GM12801 (cell line): ENCODE measurements around the gene ATP1A4.

Experiments
- CTCF ChIP-seq: IDR thresholded peaks from one replicate; pipeline ENCODE4 v1.5.1; 2011; ENCODE audit warnings: control low read depth; ENCODE audit not compliant: insufficient read length; ENCODE audit errors: extremely low read depth

Gene ATP1A4

DNA sequence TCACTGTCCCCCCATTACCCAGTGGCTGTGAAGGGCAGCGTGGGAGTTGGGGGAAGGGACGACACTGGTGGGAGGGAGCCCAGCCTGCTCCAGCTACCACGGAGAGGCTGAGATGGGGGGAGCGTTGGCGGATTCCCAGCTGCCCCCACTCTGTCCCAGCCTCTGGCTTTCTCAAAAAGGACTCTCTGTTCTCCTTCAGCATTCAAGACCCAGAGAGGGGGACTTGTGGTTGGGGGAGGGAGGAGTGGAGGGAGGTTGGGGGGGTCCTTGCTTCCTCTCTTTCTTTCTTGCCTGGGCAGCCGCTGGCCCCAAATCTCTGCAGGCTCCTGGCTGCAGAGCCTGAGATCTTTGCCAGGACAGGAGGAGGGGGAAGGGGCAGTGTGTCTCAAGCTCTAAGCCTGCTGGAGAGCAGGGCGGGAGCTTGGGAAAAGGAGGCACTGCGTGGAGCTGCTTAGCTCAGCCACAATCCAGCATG, 33.7 kb upstream of the ATP1A4 start:
- no peak for TF ChIP-seq CTCF

GRCh38 chr1:160118928-160119327, 32.5 kb upstream of the ATP1A4 start:
- no peak for TF ChIP-seq CTCF

DNA sequence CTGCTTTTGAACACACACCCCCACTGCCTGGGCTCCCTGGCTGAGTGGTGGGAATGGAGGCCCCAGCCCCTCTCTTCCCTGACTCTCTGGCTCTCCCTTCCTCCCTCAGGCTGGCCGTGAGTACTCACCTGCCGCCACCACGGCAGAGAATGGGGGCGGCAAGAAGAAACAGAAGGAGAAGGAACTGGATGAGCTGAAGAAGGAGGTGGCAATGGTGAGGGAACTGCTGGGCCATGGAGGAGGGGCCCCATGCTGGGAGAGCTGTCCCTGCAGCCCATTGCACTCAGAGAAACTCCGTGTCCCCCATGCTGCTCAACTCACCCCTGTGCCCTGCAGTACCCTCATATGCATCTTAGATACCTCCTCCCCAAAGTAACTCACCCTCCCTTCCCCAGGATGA, 30.6 kb upstream of the ATP1A4 start:
- no peak for TF ChIP-seq CTCF

GRCh38 chr1:160121388-160121787, 30.0 kb upstream of the ATP1A4 start:
- TF ChIP-seq CTCF, result no peak

DNA sequence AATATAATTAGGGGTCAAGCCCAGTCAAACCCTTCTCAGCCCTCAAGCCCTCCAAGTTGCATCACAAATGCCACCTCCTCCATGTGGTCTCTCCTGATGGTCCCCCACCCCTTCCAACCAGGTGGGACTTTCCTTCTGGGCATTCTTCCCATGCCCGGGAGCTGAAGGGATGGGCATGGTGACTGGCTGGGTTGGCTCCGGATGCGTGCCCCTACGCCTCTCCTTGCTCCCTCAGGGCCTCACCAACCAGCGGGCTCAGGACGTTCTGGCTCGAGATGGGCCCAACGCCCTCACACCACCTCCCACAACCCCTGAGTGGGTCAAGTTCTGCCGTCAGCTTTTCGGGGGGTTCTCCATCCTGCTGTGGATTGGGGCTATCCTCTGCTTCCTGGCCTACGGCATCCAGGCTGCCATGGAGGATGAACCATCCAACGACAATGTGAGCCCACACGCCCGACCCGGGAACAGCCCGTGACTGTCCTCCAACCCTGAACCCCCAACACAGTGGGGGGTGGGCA, 28.4 kb upstream of the ATP1A4 start:
- no peak for TF ChIP-seq CTCF

GRCh38 chr1:160123726-160124125, 27.7 kb upstream of the ATP1A4 start:
- no peak for TF ChIP-seq CTCF

- no peak for TF ChIP-seq CTCF
Observed at GRCh38 chr1:160124705-160125478, 26.5 kb upstream of the ATP1A4 start.
